Thyroid gland (tissue), 4 donors: ENCODE data around the gene TBL1Y. TPM values are rescaled to one million over a fixed set of nuclear protein-coding genes. Genes with fewer than 3 reads are reported as not detected.

Experiments
- DNase-seq, 2 donors: peaks; one replicate each; pipeline ENCODE4 v3.0.0-alpha.2; 2019
- H3K27ac ChIP-seq, 3 donors: fragments of 200-600 bp; sonication (generic); 1 replicate in 2 of 3; 2 replicates in 1 of 3; pipeline ENCODE4 v1.5.1; 2016 to 2019; ENCODE audit warnings: mild to moderate bottlenecking in 1 of 3, moderate library complexity in 1 of 3
- H3K27me3 ChIP-seq: fragments of 200-600 bp; sonication (generic); one replicate; pipeline ENCODE4 v1.5.1; 2019
- H3K36me3 ChIP-seq, 2 donors: fragments of 200-600 bp; sonication (generic); one replicate each; pipeline ENCODE4 v1.5.1; 2016 to 2019
- H3K4me1 ChIP-seq, 2 donors: fragments of 200-600 bp; sonication (generic); one replicate each; pipeline ENCODE4 v1.5.1; 2017 to 2019
- H3K4me3 ChIP-seq, 3 donors: fragments of 200-600 bp; sonication (generic); replicated peaks in 1 of 3; 1 replicate in 2 of 3; 2 replicates in 1 of 3; pipeline ENCODE4 v1.5.1; 2016; ENCODE audit warnings: mild to moderate bottlenecking in 1 of 3
- H3K9me3 ChIP-seq: fragments of 200-600 bp; sonication (generic); one replicate; pipeline ENCODE4 v1.5.1; 2017
- CTCF ChIP-seq, 6 experiments: fragments of 200-600 bp in 3 of 6; fragments of 450-650 bp in 3 of 6; sonication (generic) in 3 of 6; IDR thresholded peaks; one replicate each; pipeline ENCODE4 v1.5.1; 2016 to 2019; ENCODE audit warnings: antibody characterized with exemption in 6 of 6, mild to moderate bottlenecking in 2 of 6, inconsistent platforms in 1 of 6, moderate library complexity in 1 of 6
- POLR2A ChIP-seq, 2 donors: fragments of 450-650 bp; IDR thresholded peaks; one replicate each; pipeline ENCODE4 v1.6.1; 2017; ENCODE audit warnings: antibody characterized with exemption in 2 of 2, mild to moderate bottlenecking in 2 of 2, moderate library complexity in 1 of 2
- WGBS, 2 donors: methylation state at CpG; one replicate each; pipeline ENCODE4 v1.1.5; 2017; 5-methylcytosine and 5-hydroxymethylcytosine counted together
- intact Hi-C: fragments of 100-400 bp; cut with DNase I; formaldehyde crosslinking; loops from one replicate; pipeline ENCODE4 v1.15.1; 2023
- total RNA-seq, 4 donors: library from RNA; depleted of rRNA; stranded (reverse); fragments of >200 nt; gene quantifications; one replicate each; pipeline ENCODE4 v1.2.3, GENCODE V29; 2016

Gene TBL1Y
- total RNA-seq, 4 donors from 2014 or later = 15.4 to 15.8 TPM; not detected in 2

- TF ChIP-seq POLR2A (IDR thresholded peaks at IDR 0.05) = no peak
- no peak for TF ChIP-seq CTCF (IDR thresholded peaks at IDR 0.05)
Observed at GRCh38 chrY:7115871-7116270, 205.4 kb downstream of the TBL1Y start.

GRCh38 chrY:7122202-7122601 lies 211.7 kb downstream of the TBL1Y start:
- WGBS, 2 donors = 73 to 92% methylated on average over 4 of the region's 4 CpGs
- Histone ChIP-seq H3K9me3 (no peaks in the 10 kb centered on the region), H3K4me3 (no peak overlapping the region), H3K27ac (no peak overlapping the region), H3K4me1 (no peaks in the 10 kb centered on the region), H3K36me3 (no peaks in the 10 kb centered on the region), H3K27me3 (no peaks in the 10 kb centered on the region)
- TF ChIP-seq CTCF (IDR thresholded peaks at IDR 0.05) (no peak), POLR2A (IDR thresholded peaks at IDR 0.05) (no peak)
- no peak for DNase-seq
- intact Hi-C loops = no loop called here

More at GRCh38 chrY:7115871-7116270, 205.4 kb downstream of the TBL1Y start:
- H3K4me1 ChIP-seq = no peaks in the 10 kb centered on the region
- no peak overlapping the region for H3K27ac ChIP-seq
- WGBS, 2 donors = 89 to 95% methylated on average over 5 of the region's 5 CpGs
- no peak overlapping the region for H3K4me3 ChIP-seq
- DNase-seq = no peak
- H3K9me3 ChIP-seq = no peaks in the 10 kb centered on the region
- intact Hi-C loops = no loop called here
- H3K27me3 ChIP-seq = no peaks in the 10 kb centered on the region
- H3K36me3 ChIP-seq = no peaks in the 10 kb centered on the region

DNA sequence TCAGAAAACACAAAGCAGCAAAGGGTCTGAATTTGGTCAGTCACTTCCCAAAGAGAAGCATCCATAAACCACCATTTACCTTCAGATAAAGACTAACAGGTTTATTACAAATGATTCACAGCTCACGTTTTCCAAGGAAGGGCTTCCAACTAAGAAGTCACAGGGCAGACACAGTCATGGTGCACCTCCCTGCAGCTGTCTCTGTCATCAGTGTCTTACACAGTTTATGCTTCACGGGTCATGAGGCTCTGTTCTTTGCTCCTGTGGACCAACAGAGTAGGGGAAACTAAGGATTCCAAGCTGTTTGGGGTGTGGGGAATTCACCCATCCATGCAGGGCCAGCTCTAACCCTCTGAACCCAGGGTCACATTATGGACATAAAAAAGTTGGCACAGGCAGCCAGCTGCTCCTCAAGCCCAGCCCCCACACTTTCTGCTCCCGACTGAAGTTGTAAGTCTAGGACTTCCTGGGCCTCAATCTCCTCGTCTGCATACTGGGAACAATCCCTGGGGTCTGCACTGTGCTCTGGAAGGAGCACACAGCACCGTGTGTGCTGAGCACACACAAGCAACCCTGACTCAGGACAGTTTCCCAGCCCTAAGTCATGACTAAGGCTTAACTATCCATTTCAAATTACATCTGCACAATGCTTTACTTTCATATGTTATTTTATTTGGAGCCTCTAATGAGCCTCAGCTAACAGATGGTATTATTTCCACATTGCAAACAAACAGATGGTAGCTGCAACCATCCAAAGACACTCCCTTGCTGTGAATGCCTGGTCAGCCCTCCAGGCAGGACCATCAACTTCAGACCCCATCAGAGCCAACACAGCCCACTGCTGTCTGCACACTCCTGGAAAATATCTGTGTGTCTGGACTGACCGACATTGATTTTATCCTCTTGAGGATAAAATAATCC lies 214.9 kb downstream of the TBL1Y start:
- intact Hi-C loops = no loop called here
- no peaks in the 10 kb centered on the region for H3K9me3 ChIP-seq
- no peaks in the 10 kb centered on the region for H3K27me3 ChIP-seq
- no peak for TF ChIP-seq CTCF (IDR thresholded peaks at IDR 0.05)
- TF ChIP-seq POLR2A (IDR thresholded peaks at IDR 0.05) = no peak
- WGBS, 2 donors = 58 to 70% methylated on average over 4 to 6 of the region's 6 CpGs
- no peak overlapping the region for H3K4me3 ChIP-seq
- no peaks in the 10 kb centered on the region for H3K4me1 ChIP-seq
- H3K27ac ChIP-seq = no peak overlapping the region
- H3K36me3 ChIP-seq = no peaks in the 10 kb centered on the region
- DNase-seq = no peak

GRCh38 chrY:7128211-7128610 lies 217.7 kb downstream of the TBL1Y start:
- intact Hi-C loops = no loop called here
- WGBS, 2 donors = 88 to 100% methylated on average over 2 to 3 of the region's 3 CpGs
- TF ChIP-seq CTCF (IDR thresholded peaks at IDR 0.05) (no peak), POLR2A (IDR thresholded peaks at IDR 0.05) (no peak)

More at GRCh38 chrY:7128211-7128610, 217.7 kb downstream of the TBL1Y start:
- no peaks in the 10 kb centered on the region for H3K4me1 ChIP-seq
- H3K9me3 ChIP-seq = no peaks in the 10 kb centered on the region
- DNase-seq = no peak
- no peak overlapping the region for H3K27ac ChIP-seq
- H3K4me3 ChIP-seq = no peak overlapping the region
- H3K27me3 ChIP-seq = no peaks in the 10 kb centered on the region
- no peaks in the 10 kb centered on the region for H3K36me3 ChIP-seq

Other genes with a start within 250 kb of the TBL1Y start
- gene AMELY, start 1.1 kb downstream of the TBL1Y start, total RNA-seq = not detected